ENCODE results near the gene LRRC8D.

LRRC8D gene

GRCh38 chr1:89901957-89902669, 81.3 kb downstream of the LRRC8D start:
- no peak for DNase-seq (ENCODE audit: low read depth, low spot score)
- H3K9me3 ChIP-seq (ENCODE audit: low read depth, low read length): no peaks in the 10 kb centered on the region
- no peak overlapping the region for H3K27ac ChIP-seq
- TF ChIP-seq FOXP2 (optimal IDR thresholded peaks at IDR 0.05; ENCODE audit: control extremely low read depth, extremely low read length, insufficient read depth): no peak
- no peak overlapping the region for H3K4me3 ChIP-seq
- no peak overlapping the region for H3K9ac ChIP-seq (ENCODE audit: insufficient read length)
- H3K36me3 ChIP-seq (ENCODE audit: insufficient read depth, low read length): no peaks in the 10 kb centered on the region; the same call in 1 of the 2 replicates

DNA sequence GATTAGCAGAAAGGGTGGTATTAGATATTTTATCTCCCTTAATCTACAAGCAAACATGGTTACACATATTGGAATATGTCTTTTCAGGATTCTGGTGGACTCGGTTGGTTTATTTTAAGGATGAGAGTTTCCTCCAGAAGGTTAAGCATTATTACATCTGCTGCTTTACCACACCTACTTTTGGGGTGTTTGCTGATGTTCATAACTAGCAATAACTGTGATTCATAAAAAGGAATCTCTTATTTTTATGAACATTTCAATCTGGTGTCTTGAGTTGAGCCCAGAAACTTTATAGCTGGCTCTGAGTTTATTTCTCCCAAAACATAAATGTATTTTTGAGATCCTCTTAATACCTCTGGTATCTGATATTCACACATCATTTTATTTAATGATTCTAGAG, 82.7 kb downstream of the LRRC8D start:
- Histone ChIP-seq H3K36me3 (ENCODE audit: insufficient read depth, low read length) (no peaks in the 10 kb centered on the region; the same call in 1 of the 2 replicates), H3K9me3 (ENCODE audit: low read depth, low read length) (no peaks in the 10 kb centered on the region), H3K4me3 (no peak overlapping the region), H3K9ac (ENCODE audit: insufficient read length) (no peak overlapping the region), H3K27ac (no peak overlapping the region)
- TF ChIP-seq EZH2 (IDR thresholded peaks at IDR 0.05): no peak
- TF ChIP-seq POLR2AphosphoS5 (IDR thresholded peaks at IDR 0.05; ENCODE audit: borderline replicate concordance, low read depth, low read length): no peak
- TF ChIP-seq FOXP2 (optimal IDR thresholded peaks at IDR 0.05; ENCODE audit: control extremely low read depth, extremely low read length, insufficient read depth): no peak
- no peak for DNase-seq (ENCODE audit: low read depth, low spot score)

- Histone ChIP-seq H3K9me3 (ENCODE audit: low read depth, low read length) (no peaks in the 10 kb centered on the region), H3K9ac (ENCODE audit: insufficient read length) (no peak overlapping the region), H3K4me3 (no peak overlapping the region), H3K36me3 (ENCODE audit: insufficient read depth, low read length) (no peaks in the 10 kb centered on the region), H3K27ac (no peak overlapping the region)
- DNase-seq (ENCODE audit: low read depth, low spot score): no peak
- TF ChIP-seq FOXP2 (optimal IDR thresholded peaks at IDR 0.05; ENCODE audit: control extremely low read depth, extremely low read length, insufficient read depth) (no peak), EZH2 (IDR thresholded peaks at IDR 0.05) (no peak), POLR2AphosphoS5 (IDR thresholded peaks at IDR 0.05; ENCODE audit: borderline replicate concordance, low read depth, low read length) (no peak)
Observed at GRCh38 chr1:89904219-89904980, 83.6 kb downstream of the LRRC8D start.

- TF ChIP-seq EZH2 (IDR thresholded peaks at IDR 0.05) (no peak), FOXP2 (optimal IDR thresholded peaks at IDR 0.05; ENCODE audit: control extremely low read depth, extremely low read length, insufficient read depth) (no peak), POLR2AphosphoS5 (IDR thresholded peaks at IDR 0.05; ENCODE audit: borderline replicate concordance, low read depth, low read length) (no peak)
- peak overlapping the region; percentile 66; the same call in 1 of the 2 replicates for H3K27ac ChIP-seq
Observed at GRCh38 chr1:89905395-89906058, 84.7 kb downstream of the LRRC8D start.

GRCh38 chr1:89906088-89906487, 85.3 kb downstream of the LRRC8D start:
- no peaks in the 10 kb centered on the region for H3K9me3 ChIP-seq (ENCODE audit: low read depth, low read length)
- no peak overlapping the region for H3K9ac ChIP-seq (ENCODE audit: insufficient read length)
- TF ChIP-seq POLR2AphosphoS5 (IDR thresholded peaks at IDR 0.05; ENCODE audit: borderline replicate concordance, low read depth, low read length) (no peak), EZH2 (IDR thresholded peaks at IDR 0.05) (no peak), FOXP2 (optimal IDR thresholded peaks at IDR 0.05; ENCODE audit: control extremely low read depth, extremely low read length, insufficient read depth) (no peak)
- no peaks in the 10 kb centered on the region for H3K36me3 ChIP-seq (ENCODE audit: insufficient read depth, low read length)
- H3K27ac ChIP-seq: peak overlapping the region; percentile 66
- H3K4me3 ChIP-seq: peak overlapping the region; percentile 51
- no peak for DNase-seq (ENCODE audit: low read depth, low spot score)

More at GRCh38 chr1:89905395-89906058, 84.7 kb downstream of the LRRC8D start:
- DNase-seq (ENCODE audit: low read depth, low spot score): no peak
- no peak overlapping the region for H3K9ac ChIP-seq (ENCODE audit: insufficient read length)
- no peaks in the 10 kb centered on the region for H3K9me3 ChIP-seq (ENCODE audit: low read depth, low read length)
- no peaks in the 10 kb centered on the region for H3K36me3 ChIP-seq (ENCODE audit: insufficient read depth, low read length)
- H3K4me3 ChIP-seq: no peak overlapping the region

GRCh38 chr1:89907727-89908212, 86.9 kb downstream of the LRRC8D start:
- Histone ChIP-seq H3K9me3 (ENCODE audit: low read depth, low read length) (no peaks in the 10 kb centered on the region), H3K27ac (no peak overlapping the region), H3K4me3 (no peak overlapping the region), H3K36me3 (ENCODE audit: insufficient read depth, low read length) (no peaks in the 10 kb centered on the region; the same call in 1 of the 2 replicates), H3K9ac (ENCODE audit: insufficient read length) (no peak overlapping the region)
- no peak for TF ChIP-seq POLR2AphosphoS5 (IDR thresholded peaks at IDR 0.05; ENCODE audit: borderline replicate concordance, low read depth, low read length)
- no peak for TF ChIP-seq EZH2 (IDR thresholded peaks at IDR 0.05)
- no peak for DNase-seq (ENCODE audit: low read depth, low spot score)

DNA sequence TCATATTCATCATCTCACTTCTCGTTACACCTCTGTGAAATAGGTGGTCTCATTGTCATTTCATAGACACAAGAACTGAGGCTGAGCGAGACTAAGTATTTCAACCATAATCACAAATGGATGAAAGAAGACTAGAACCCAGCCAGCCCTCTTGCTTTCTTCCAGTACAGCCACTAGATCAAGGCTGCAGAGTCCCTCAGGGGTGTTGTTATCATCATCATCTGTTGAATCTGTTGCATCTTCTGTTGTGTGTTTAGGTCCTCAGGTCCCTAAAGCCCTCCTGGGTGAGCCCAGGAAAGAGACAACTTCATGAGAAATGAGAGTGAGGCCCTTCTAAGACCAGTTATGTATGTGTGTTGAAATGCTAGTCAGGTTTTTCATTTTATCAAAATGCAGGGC, 87.4 kb downstream of the LRRC8D start:
- H3K4me3 ChIP-seq: peak overlapping the region; percentile 62
- peak overlapping the region; percentile 93 for H3K27ac ChIP-seq
- H3K9ac ChIP-seq (ENCODE audit: insufficient read length): no peak overlapping the region
- no peaks in the 10 kb centered on the region for H3K9me3 ChIP-seq (ENCODE audit: low read depth, low read length)
- TF ChIP-seq FOXP2 (optimal IDR thresholded peaks at IDR 0.05; ENCODE audit: control extremely low read depth, extremely low read length, insufficient read depth) (no peak), POLR2AphosphoS5 (IDR thresholded peaks at IDR 0.05; ENCODE audit: borderline replicate concordance, low read depth, low read length) (no peak), EZH2 (IDR thresholded peaks at IDR 0.05) (no peak)
- no peaks in the 10 kb centered on the region; the same call in 1 of the 2 replicates for H3K36me3 ChIP-seq (ENCODE audit: insufficient read depth, low read length)
- DNase-seq (ENCODE audit: low read depth, low spot score): no peak
